ENCODE results near the gene IGF2. TPM values are rescaled to one million over a fixed set of nuclear protein-coding genes. Genes with fewer than 3 reads are reported as not detected.

Gene IGF2
- polyA plus RNA-seq, 6 donors from 2014 or later, result not detected

DNA sequence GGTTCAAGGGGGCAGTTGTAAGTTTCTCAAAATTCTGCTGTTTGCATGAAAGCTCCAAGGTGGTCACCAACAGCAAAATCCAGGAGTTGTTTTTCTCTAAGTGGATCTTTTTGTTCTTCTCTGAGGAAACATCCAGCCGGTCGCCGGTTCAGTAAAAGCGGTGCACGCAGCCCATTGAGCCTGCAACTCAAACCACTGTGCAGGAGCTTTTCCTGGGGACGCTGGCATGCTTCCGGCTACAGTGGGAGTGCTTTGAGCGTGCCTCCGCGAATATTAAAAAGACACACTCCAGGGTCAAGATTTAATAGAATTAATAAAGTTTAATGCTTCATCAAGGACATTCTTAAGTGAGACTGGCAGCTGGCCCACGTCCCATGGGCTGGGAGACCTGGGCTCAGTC lies 25.4 kb downstream of the IGF2 start:
- H3K27me3 Mint-ChIP-seq, result peaks cover 12 to 17% (median 15%) of the 10 kb centered on the region in 3 donors
- H3K4me1 Mint-ChIP-seq, result peaks cover 0 to 3% (median 0%) of the 10 kb centered on the region in 3 donors
- H3K36me3 Mint-ChIP-seq, result peaks cover 0 to 10% of the 10 kb centered on the region in 2 donors
- H3K4me3 Mint-ChIP-seq, result no peak overlapping the region
- H3K9me3 Mint-ChIP-seq, result peaks cover 0 to 12% (median 6%) of the 10 kb centered on the region in 7 donors
- DNase-seq (no peak), ATAC-seq (ENCODE audit: low read depth in 2 of 2) (no peak)
- no peak overlapping the region for H3K27ac Mint-ChIP-seq

DNA sequence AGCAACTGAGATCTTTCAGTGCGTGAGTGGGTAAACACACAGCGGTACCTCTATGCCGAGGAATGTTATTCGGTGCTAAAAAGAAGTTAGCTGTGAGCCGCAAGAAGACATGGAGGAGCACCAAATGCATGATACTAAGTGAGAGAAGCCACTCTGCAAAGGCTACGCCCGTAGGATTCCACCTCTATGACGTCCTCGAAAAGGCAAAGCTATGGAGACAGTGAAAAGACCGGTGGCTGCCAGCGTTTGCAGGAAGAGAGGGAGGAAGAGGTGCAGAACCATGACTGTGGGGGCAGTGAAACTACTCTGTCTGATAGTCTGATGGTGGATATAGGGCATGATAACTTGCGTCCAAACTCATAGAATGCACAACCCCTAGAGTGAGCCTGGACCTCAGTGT lies 28.7 kb downstream of the IGF2 start:
- peaks cover 0 to 11% (median 5%) of the 10 kb centered on the region in 3 donors for H3K27me3 Mint-ChIP-seq

GRCh38 chr11:2109541-2110019 lies 29.6 kb downstream of the IGF2 start:
- DNase-seq (no peak), ATAC-seq (ENCODE audit: low read depth in 2 of 2) (no peak)
- peaks cover under 1 to 11% (median 5%) of the 10 kb centered on the region in 3 donors for H3K27me3 Mint-ChIP-seq
- H3K36me3 Mint-ChIP-seq, result no peaks in the 10 kb centered on the region
- peak overlapping the region in 1 of 8 donors; percentile 12 for H3K4me3 Mint-ChIP-seq
- H3K27ac Mint-ChIP-seq, result peak overlapping the region in 1 of 6 donors; percentile 52
- peaks cover 3 to 11% (median 5%) of the 10 kb centered on the region in 3 donors for H3K4me1 Mint-ChIP-seq
- H3K9me3 Mint-ChIP-seq, result peaks cover 0 to 2% (median 0%) of the 10 kb centered on the region in 7 donors

More for the DNA sequence above, 28.7 kb downstream of the IGF2 start:
- DNase-seq, result no peak
- no peak for ATAC-seq (ENCODE audit: low read depth in 2 of 2)
- Mint-ChIP-seq H3K4me1 (peaks cover 3 to 11% (median 5%) of the 10 kb centered on the region in 3 donors), H3K27ac (peak overlapping the region in 1 of 6 donors; percentile 37), H3K9me3 (peaks cover 0 to 2% (median 0%) of the 10 kb centered on the region in 7 donors), H3K36me3 (no peaks in the 10 kb centered on the region), H3K4me3 (peak overlapping the region in 1 of 8 donors; percentile 63)

- Mint-ChIP-seq H3K4me1 (peaks cover 3 to 11% (median 5%) of the 10 kb centered on the region in 3 donors), H3K27ac (no peak overlapping the region), H3K4me3 (peak overlapping the region in 2 of 8 donors; percentile 22 to 53), H3K27me3 (peaks cover 5 to 11% (median 6%) of the 10 kb centered on the region in 3 donors), H3K9me3 (peaks cover 0 to 2% (median 0%) of the 10 kb centered on the region in 7 donors), H3K36me3 (no peaks in the 10 kb centered on the region)
- DNase-seq (no peak), ATAC-seq (ENCODE audit: low read depth in 2 of 2) (no peak)
Measured at GRCh38 chr11:2108675-2109491, 30.3 kb downstream of the IGF2 start.

DNA sequence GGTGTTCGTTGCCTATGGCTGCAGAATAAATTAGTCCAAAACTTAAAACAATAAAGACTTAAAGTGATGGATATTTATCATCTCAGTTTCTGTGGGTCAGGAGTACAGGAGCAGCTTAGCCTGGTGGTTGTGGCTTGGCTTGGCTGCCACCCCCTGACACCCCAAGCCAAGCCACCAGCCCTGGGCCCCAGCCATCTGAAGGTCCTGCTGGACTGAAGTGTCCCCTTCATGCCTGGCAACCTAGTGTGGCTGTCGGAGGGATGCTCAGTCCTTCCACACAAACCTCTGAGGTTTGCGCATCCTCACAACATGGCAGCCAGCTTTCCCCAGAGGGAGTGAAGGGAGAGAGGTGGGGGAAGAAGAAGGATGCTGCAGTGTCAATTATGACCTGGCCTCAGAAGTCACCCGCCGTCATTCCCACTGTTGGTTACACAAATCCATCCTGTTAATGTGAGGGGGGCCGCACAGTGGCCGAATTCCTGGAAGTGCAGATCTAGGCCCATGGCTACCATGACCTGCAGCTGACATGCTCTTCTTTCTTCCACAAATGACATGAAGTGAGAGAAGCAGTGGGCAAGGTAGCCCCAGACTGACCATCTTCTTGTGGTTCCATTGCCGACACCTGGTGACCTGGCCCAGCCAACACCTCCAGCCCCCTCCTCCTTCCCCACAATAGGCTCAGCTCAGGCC lies 31.1 kb downstream of the IGF2 start:
- no peak overlapping the region for H3K27ac Mint-ChIP-seq
- H3K27me3 Mint-ChIP-seq, result peaks cover 5 to 11% (median 6%) of the 10 kb centered on the region in 3 donors
- H3K4me3 Mint-ChIP-seq, result peak overlapping the region in 1 of 8 donors; percentile 22
- no peak for ATAC-seq (ENCODE audit: low read depth in 2 of 2)
- peaks cover 3 to 11% (median 5%) of the 10 kb centered on the region in 3 donors for H3K4me1 Mint-ChIP-seq
- no peak for DNase-seq
- H3K36me3 Mint-ChIP-seq, result no peaks in the 10 kb centered on the region
- H3K9me3 Mint-ChIP-seq, result peaks cover 0 to 2% (median 0%) of the 10 kb centered on the region in 7 donors

DNA sequence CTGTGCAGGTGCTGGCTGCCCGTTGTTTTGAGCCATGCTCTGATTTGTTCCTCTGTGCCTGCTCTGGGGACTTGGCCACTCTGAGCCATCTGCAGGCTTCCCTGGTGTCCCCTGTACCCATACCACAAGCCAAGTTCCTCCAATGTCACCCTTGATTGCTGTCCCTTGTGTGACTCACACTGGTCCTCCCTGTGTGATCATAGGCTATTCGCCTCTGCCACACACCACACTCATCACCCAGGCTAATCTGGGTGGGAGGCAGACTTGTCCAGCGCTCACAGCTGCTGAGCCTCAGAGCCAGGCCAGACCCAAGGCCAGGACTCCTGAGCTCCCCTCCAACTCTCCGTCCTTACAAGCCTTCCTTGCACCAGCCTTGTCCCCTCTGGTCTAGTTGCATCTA lies 31.7 kb downstream of the IGF2 start:
- no peak overlapping the region for H3K27ac Mint-ChIP-seq
- H3K9me3 Mint-ChIP-seq, result no peaks in the 10 kb centered on the region
- DNase-seq (no peak), ATAC-seq (ENCODE audit: low read depth in 2 of 2) (no peak)
- H3K36me3 Mint-ChIP-seq, result no peaks in the 10 kb centered on the region
- H3K4me3 Mint-ChIP-seq, result no peak overlapping the region
- peaks cover 6 to 11% (median 7%) of the 10 kb centered on the region in 3 donors for H3K27me3 Mint-ChIP-seq
- peaks cover 3 to 11% (median 5%) of the 10 kb centered on the region in 3 donors for H3K4me1 Mint-ChIP-seq

- no peak for DNase-seq
- Mint-ChIP-seq H3K4me3 (no peak overlapping the region), H3K9me3 (no peaks in the 10 kb centered on the region), H3K36me3 (no peaks in the 10 kb centered on the region), H3K27me3 (peaks cover 6 to 19% (median 15%) of the 10 kb centered on the region in 3 donors), H3K4me1 (peaks cover 5 to 11% (median 7%) of the 10 kb centered on the region in 3 donors), H3K27ac (no peak overlapping the region)
- ATAC-seq (ENCODE audit: low read depth in 2 of 2), result no peak
Measured at GRCh38 chr11:2106583-2107209, 32.5 kb downstream of the IGF2 start.

DNA sequence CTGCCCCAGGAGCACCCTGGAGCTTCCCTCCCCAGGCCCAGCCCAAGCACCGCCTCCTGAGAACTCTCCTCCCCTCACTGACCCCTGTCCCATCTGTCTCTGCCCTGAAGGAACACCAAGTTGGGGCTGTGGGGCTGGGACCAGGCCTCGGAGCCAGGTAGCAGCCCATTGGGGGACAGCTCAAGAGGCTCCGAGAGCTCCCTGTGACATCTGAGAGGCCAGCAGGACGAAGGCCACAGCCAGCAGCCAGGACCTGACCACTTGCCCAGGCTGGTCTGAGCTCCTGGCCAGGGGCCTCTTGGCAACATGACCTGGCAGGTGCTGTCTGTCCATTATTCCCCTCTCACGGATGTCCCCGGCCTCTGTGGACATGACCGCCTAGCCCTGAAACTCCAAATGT lies 33.7 kb downstream of the IGF2 start:
- Mint-ChIP-seq H3K36me3 (no peaks in the 10 kb centered on the region), H3K27me3 (peaks cover 6 to 25% (median 22%) of the 10 kb centered on the region in 3 donors), H3K4me1 (peaks cover 5 to 11% (median 7%) of the 10 kb centered on the region in 3 donors), H3K27ac (no peak overlapping the region), H3K9me3 (no peaks in the 10 kb centered on the region), H3K4me3 (no peak overlapping the region)
- no peak for ATAC-seq (ENCODE audit: low read depth in 2 of 2)
- DNase-seq, result no peak

DNA sequence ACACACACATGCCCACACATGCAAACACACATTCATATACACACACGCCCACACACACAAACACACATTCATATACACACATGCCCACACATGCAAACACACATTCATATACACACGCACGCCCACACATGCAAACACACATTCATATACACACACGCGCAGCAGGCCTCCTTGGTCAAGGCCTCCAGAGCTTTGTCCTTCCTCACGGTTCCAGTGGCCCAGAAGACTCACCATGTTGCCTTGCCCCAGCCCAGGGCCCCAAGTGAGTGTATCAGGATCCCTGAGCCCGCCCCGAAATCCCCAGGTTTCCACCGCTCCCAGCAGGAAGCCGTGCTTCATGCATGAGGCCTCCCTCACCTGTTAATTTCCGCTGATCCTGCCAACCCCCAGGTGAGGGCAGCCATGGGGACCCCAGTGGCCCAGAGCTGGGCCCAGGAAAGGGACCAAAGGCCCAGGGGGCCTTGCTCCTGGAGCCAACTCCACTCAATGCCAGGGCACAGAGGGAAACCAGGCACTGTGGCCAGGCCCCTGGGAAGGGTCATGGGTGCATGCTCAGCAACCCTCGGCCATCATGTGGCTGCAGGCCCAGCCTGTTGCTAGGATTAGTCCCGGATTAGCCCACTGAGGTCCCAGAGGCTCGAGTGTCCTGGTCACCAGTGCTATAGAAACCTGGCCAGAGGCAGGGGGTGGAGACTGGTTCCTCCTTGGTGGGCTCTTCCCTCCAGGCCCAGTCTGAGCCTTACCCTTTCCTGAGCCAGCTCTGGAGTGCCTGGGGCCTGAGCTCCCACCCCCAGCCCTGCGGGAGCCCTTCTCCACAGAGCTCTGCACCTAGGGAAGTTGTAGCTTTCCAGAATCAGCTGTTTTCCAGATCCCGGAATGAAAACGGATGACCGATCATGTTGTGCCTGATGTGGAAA lies 34.4 kb downstream of the IGF2 start:
- DNase-seq, result no peak
- no peaks in the 10 kb centered on the region for H3K9me3 Mint-ChIP-seq
- no peaks in the 10 kb centered on the region for H3K36me3 Mint-ChIP-seq
- peaks cover 6 to 30% (median 29%) of the 10 kb centered on the region in 3 donors for H3K27me3 Mint-ChIP-seq
- no peak overlapping the region for H3K4me3 Mint-ChIP-seq
- peaks cover 5 to 8% (median 7%) of the 10 kb centered on the region in 3 donors for H3K4me1 Mint-ChIP-seq
- peak overlapping the region in 1 of 6 donors; percentile 72 for H3K27ac Mint-ChIP-seq
- no peak for ATAC-seq (ENCODE audit: low read depth in 2 of 2)

DNA sequence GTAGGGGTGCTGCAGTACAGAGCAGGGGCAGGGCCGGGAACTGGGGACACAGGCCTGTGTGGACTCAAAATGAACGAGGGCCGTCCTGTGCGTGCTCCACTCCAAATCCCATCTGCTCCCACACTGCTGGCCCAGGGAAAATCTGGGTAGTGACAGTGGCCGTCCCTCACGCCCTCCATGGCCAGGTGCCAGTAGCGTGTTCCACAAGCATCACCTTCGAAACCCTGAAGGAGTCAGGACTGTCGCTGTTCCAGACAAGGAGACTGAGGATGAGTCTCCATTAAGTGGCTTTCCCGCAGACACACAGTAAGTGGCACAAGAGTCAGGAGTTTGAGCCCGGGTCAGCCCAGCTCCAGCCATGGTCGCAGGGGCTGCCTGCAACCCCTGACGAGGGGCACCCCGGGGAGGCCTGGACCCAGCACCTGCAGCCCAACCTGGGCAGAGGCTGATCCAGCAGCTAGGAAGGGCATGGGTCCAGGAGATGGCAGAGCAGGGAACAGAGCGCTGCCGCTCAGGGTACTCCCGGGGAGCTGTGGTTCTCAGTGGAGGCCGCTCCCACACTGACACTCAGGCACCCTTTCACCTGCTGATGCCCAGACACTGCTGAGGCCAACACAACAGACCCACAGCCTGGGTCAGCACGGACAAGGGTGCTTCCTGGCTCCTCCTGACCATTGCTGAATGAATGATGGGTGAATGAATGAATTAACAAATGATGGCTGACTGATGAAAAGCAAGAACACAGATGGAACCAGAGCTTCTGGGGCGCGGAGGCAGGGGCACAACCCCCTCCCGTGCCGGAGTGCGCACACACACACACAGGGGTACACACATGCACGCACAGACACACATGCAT lies 35.3 kb downstream of the IGF2 start:
- DNase-seq (no peak), ATAC-seq (ENCODE audit: low read depth in 2 of 2) (no peak)
- Mint-ChIP-seq H3K9me3 (no peaks in the 10 kb centered on the region), H3K4me3 (no peak overlapping the region), H3K4me1 (peaks cover 5 to 8% (median 7%) of the 10 kb centered on the region in 3 donors), H3K27ac (peak overlapping the region in 2 of 6 donors; percentile 56 to 72), H3K36me3 (no peaks in the 10 kb centered on the region), H3K27me3 (peaks cover 6 to 38% (median 36%) of the 10 kb centered on the region in 3 donors)

GRCh38 chr11:2102883-2103213 lies 36.3 kb downstream of the IGF2 start:
- Mint-ChIP-seq H3K9me3 (no peaks in the 10 kb centered on the region), H3K4me1 (peaks cover 0 to 4% (median 2%) of the 10 kb centered on the region in 3 donors), H3K36me3 (no peaks in the 10 kb centered on the region), H3K27me3 (peaks cover 6 to 38% (median 34%) of the 10 kb centered on the region in 3 donors), H3K4me3 (no peak overlapping the region), H3K27ac (no peak overlapping the region)
- ATAC-seq (ENCODE audit: low read depth in 2 of 2) (no peak), DNase-seq (no peak)

All from naive B cell (primary cell).